HG02678 (cell line): ENCODE results near the gene ZMYND8.
"Not testable (repeated sequence)": the region's sequence is repeated elsewhere in the genome, so short reads cannot be mapped to it uniquely, and the experiment has no call there.

Source experiments
- ATAC-seq: cut with Tn5 transposase; IDR thresholded peaks from one replicate; pipeline ENCODE4 v1.9.1; 2021; ENCODE audit warnings: mild to moderate bottlenecking, moderate library complexity; ENCODE audit not compliant: unreplicated experiment

ZMYND8 gene

GRCh38 chr20:47290666-47291430 is 65.7 kb downstream of the ZMYND8 start:
- no peak for ATAC-seq

- ATAC-seq, result no peak
Measured at GRCh38 chr20:47290008-47290407, 66.5 kb downstream of the ZMYND8 start.

GRCh38 chr20:47289096-47289495 is 67.4 kb downstream of the ZMYND8 start:
- no peak for ATAC-seq

GRCh38 chr20:47288530-47288929 is 68.0 kb downstream of the ZMYND8 start:
- not testable (repeated sequence) for ATAC-seq

- ATAC-seq, result no peak
Measured at GRCh38 chr20:47287609-47288144, 68.8 kb downstream of the ZMYND8 start.

- no peak for ATAC-seq
Measured at GRCh38 chr20:47286681-47287080, 69.8 kb downstream of the ZMYND8 start.

- no peak for ATAC-seq
Measured at GRCh38 chr20:47285189-47285588, 71.3 kb downstream of the ZMYND8 start.

- ATAC-seq, result no peak
Measured at GRCh38 chr20:47284373-47284772, 72.1 kb downstream of the ZMYND8 start.

GRCh38 chr20:47283411-47283810 is 73.1 kb downstream of the ZMYND8 start:
- ATAC-seq, result no peak

GRCh38 chr20:47282864-47283263 is 73.6 kb downstream of the ZMYND8 start:
- ATAC-seq, result no peak

- no peak for ATAC-seq
Measured at GRCh38 chr20:47281376-47281775, 75.1 kb downstream of the ZMYND8 start.

- ATAC-seq, result no peak
Measured at GRCh38 chr20:47280668-47281067, 75.8 kb downstream of the ZMYND8 start.

GRCh38 chr20:47280228-47280627 is 76.3 kb downstream of the ZMYND8 start:
- no peak for ATAC-seq

- ATAC-seq, result no peak
Measured at GRCh38 chr20:47278907-47279348, 77.6 kb downstream of the ZMYND8 start.

GRCh38 chr20:47277535-47277872 is 79.0 kb downstream of the ZMYND8 start:
- ATAC-seq, result not testable (repeated sequence)

- no peak for ATAC-seq
Measured at GRCh38 chr20:47276851-47277534, 79.5 kb downstream of the ZMYND8 start.

GRCh38 chr20:47276251-47276650 is 80.2 kb downstream of the ZMYND8 start:
- no peak for ATAC-seq

- ATAC-seq, result no peak
Measured at GRCh38 chr20:47275548-47275947, 81.0 kb downstream of the ZMYND8 start.

GRCh38 chr20:47274401-47275108 is 81.9 kb downstream of the ZMYND8 start:
- ATAC-seq, result peak; percentile 87

GRCh38 chr20:47273591-47274235 is 82.8 kb downstream of the ZMYND8 start:
- ATAC-seq, result no peak
